Kidney (tissue), 14 donors: ENCODE data around the gene TRAPPC6A. TPM values are rescaled to one million over a fixed set of nuclear protein-coding genes. Genes with fewer than 3 reads are reported as not detected.

ENCODE experiments used
- DNase-seq, 5 donors: peaks; one replicate each; pipeline ENCODE4 v3.0.0-alpha.2; 2013 to 2020
- FAIRE-seq: peaks from 2 replicates; lab custom pipeline; 2012; peaks lifted over from hg19 to GRCh38; lab: Jason Lieb, UNC
- H3K27ac ChIP-seq, 2 donors: one replicate each; pipeline ENCODE4 v1.7.0; 2013; ENCODE audit warnings: low read depth in 2 of 2, low read length in 2 of 2, inconsistent platforms in 1 of 2
- H3K27me3 ChIP-seq: one replicate; pipeline ENCODE4 v1.7.1; 2013; ENCODE audit warnings: low read length, inconsistent platforms; ENCODE audit not compliant: control insufficient read depth, insufficient read depth
- H3K36me3 ChIP-seq, 3 donors: one replicate each; pipeline versions ENCODE4 v1.7.0 to v1.7.1; 2013; ENCODE audit warnings: low read length in 3 of 3, control low read depth in 1 of 3, inconsistent platforms in 1 of 3; ENCODE audit not compliant: insufficient read depth in 3 of 3, control insufficient read depth in 2 of 3
- H3K4me1 ChIP-seq, 3 donors: one replicate each; pipeline versions ENCODE4 v1.7.0 to v1.7.1; 2013; ENCODE audit warnings: low read length in 3 of 3, inconsistent platforms in 1 of 3, low read depth in 1 of 3; ENCODE audit not compliant: control insufficient read depth in 2 of 3, insufficient read depth in 2 of 3
- H3K4me3 ChIP-seq, 3 donors: one replicate each; pipeline versions ENCODE4 v1.7.0 to v1.8.1; 2013; ENCODE audit warnings: low read length in 3 of 3, control low read depth in 1 of 3, inconsistent platforms in 1 of 3
- H3K9ac ChIP-seq, 3 donors: one replicate each; pipeline versions ENCODE4 v1.7.0 to v1.7.1; 2013; ENCODE audit warnings: low read length in 3 of 3, control low read depth in 1 of 3, inconsistent platforms in 1 of 3
- H3K9me3 ChIP-seq, 3 donors: one replicate each; pipeline versions ENCODE4 v1.7.0 to v1.7.1; 2013; ENCODE audit warnings: low read length in 3 of 3, control low read depth in 1 of 3, inconsistent platforms in 1 of 3; ENCODE audit not compliant: control insufficient read depth in 2 of 3, insufficient read depth in 1 of 3
- CTCF ChIP-seq: IDR thresholded peaks from 3 replicates; pipeline ENCODE4 v1.5.1; 2012; ENCODE audit warnings: mild to moderate bottlenecking, moderate library complexity, borderline replicate concordance; ENCODE audit not compliant: insufficient read depth; ENCODE audit errors: extremely low read depth
- intact Hi-C: fragments of 100-400 bp; cut with DNase I; formaldehyde crosslinking; loops from one replicate; pipeline ENCODE4 v1.11.1; 2022
- polyA plus RNA-seq: library from polyadenylated mRNA; stranded (reverse); fragments of 350-450 nt; fragmentation: Illumina TruSeq; extraction: RNeasy Lipid Tissue Mini Kit (QIAGEN cat#74804); gene quantifications from one replicate; pipeline ENCODE4 v1.2.3, GENCODE V29; 2014; ENCODE audit warnings: low read depth, low replicate concordance; ENCODE audit not compliant: insufficient read depth
- total RNA-seq: library from RNA; stranded (reverse); fragmentation: NEBNext Ultra II Directional; extraction: Animal tissue kit (Norgen Biotek cat#: 25700); gene quantifications from one replicate; pipeline ENCODE4 v1.2.1, GENCODE V29; 2021
- donor health status: control.
- donor health status: control.
- donor health status: control.
- donor health status: control.
- donor health status: control.
- donor health status: DM: yes; HTN: yes; CAD: no.
- donor health status: Normal renal cell carcinoma (clear cell type).

TRAPPC6A gene
- total and polyA plus RNA-seq, 2 donors from 2014 or later, result 37.2 to 123 TPM

GRCh38 chr19:45187421-45188100 lies 9.5 kb upstream of the TRAPPC6A start:
- DNase-seq (peak in 4 of 5 donors; percentile 49 to 79 (median 61)), FAIRE-seq (no peak)
- Histone ChIP-seq H3K4me3 (no peak overlapping the region), H3K4me1 (peaks cover 0 to 2% (median 0%) of the 10 kb centered on the region in 3 donors), H3K27me3 (no peaks in the 10 kb centered on the region), H3K9me3 (no peaks in the 10 kb centered on the region), H3K9ac (no peak overlapping the region), H3K27ac (no peak overlapping the region), H3K36me3 (no peaks in the 10 kb centered on the region)
- peak; percentile 55 for TF ChIP-seq CTCF
- intact Hi-C loops, result loop anchor here (10.0 kb wide), 1 partner anchor 153 kb away; the partner anchor contains the start of gene CLASRP

GRCh38 chr19:45186509-45187334 lies 8.7 kb upstream of the TRAPPC6A start:
- TF ChIP-seq CTCF, result no peak
- no peak overlapping the region for H3K27ac ChIP-seq
- no peaks in the 10 kb centered on the region for H3K36me3 ChIP-seq
- no peak overlapping the region for H3K4me3 ChIP-seq
- DNase-seq (peak in 1 of 5 donors; percentile 51), FAIRE-seq (no peak)
- intact Hi-C loops, result loop anchor here (10.0 kb wide), 1 partner anchor 152 kb away; the partner anchor contains the start of gene CLASRP
- H3K4me1 ChIP-seq, result peaks cover 0 to 2% (median 0%) of the 10 kb centered on the region in 3 donors
- no peaks in the 10 kb centered on the region for H3K27me3 ChIP-seq
- H3K9me3 ChIP-seq, result no peaks in the 10 kb centered on the region
- no peak overlapping the region for H3K9ac ChIP-seq

- intact Hi-C loops, result loop anchor here (10.0 kb wide), 1 partner anchor 149 kb away; the partner anchor contains the start of gene CLASRP
- no peak for TF ChIP-seq CTCF
- no peaks in the 10 kb centered on the region for H3K9me3 ChIP-seq
- no peak overlapping the region for H3K9ac ChIP-seq
- no peak overlapping the region for H3K27ac ChIP-seq
- FAIRE-seq, result no peak
- peaks cover 0 to 15% (median 0%) of the 10 kb centered on the region in 3 donors for H3K4me1 ChIP-seq
- H3K27me3 ChIP-seq, result no peaks in the 10 kb centered on the region
- no peaks in the 10 kb centered on the region for H3K36me3 ChIP-seq
- DNase-seq, result no peak
- no peak overlapping the region for H3K4me3 ChIP-seq
These were observed 6.1 kb upstream of the TRAPPC6A start for GRCh38 chr19:45184115-45184514.
